ENCODE results near the gene PDXDC1. TPM values are rescaled to one million over a fixed set of nuclear protein-coding genes. Genes with fewer than 3 reads are reported as not detected.
"Not testable (repeated sequence)": the region's sequence is repeated elsewhere in the genome, so short reads cannot be mapped to it uniquely, and the experiment has no call there.

The PDXDC1 gene
- total RNA-seq, 1 experiment from 2014 or later = 40.4 TPM

DNA sequence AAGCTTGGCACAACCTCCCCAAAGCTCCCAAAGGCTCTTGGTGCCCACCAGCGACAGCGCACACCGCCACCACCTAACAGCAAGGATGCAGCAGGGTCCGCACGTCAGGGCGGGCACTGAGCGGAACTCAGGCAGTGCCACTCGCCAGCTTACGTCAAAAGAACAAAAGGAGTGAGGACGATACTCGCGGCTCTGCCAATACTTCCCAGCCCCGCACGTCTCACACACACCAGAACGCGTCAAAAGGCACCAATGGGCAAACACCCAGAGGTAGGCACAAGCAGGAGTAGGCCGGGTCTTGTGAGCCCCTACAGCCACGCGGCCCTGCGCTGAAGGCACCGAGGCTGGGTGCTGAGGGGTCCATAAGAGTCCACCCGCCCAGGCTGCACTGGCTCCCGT, 171.4 kb downstream of the PDXDC1 start:
- not testable (repeated sequence) for DNase-seq (ENCODE audit: extremely low read depth, low read depth)

DNA sequence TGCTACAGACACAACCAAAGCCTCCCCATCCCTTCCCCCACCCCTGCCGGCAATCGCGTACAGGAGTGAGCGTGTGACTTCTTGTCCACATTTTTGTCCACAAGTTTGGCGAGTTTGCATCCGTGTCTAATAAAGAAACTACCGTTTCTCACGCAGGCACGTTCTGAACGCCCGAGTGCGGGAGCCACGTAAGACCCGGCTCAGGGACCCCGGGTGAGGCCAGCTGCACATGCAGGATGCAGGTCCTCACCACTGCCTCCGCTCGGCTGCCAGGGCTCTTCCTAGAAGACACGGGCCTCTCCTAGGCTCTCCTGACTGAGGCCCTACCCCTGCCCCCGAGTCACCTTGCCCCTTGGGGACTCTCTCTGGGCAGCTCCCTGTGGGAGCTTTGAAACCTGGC, 174.0 kb downstream of the PDXDC1 start:
- DNase-seq (ENCODE audit: extremely low read depth, low read depth) = not testable (repeated sequence)

DNA sequence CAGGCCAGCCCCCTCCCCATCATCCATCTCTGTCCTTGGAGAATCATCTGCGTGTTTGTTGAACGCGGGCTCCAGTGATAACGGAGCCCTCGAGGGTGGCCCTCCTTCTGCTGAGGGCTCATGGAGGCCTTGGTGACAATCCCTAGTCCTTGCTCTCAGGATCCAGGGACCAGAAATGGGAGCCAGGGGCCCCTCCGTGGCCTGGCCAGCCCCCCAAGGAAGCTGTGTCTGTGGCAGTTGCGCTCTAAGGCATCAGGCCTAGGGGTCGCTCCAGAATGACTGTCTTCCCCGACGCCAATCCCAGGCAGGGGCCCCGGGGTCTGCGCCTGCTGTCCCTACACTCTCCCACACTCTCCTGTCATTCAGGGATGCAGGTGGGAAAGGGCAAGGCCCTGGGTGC, 174.4 kb downstream of the PDXDC1 start:
- not testable (repeated sequence) for DNase-seq (ENCODE audit: extremely low read depth, low read depth)

DNA sequence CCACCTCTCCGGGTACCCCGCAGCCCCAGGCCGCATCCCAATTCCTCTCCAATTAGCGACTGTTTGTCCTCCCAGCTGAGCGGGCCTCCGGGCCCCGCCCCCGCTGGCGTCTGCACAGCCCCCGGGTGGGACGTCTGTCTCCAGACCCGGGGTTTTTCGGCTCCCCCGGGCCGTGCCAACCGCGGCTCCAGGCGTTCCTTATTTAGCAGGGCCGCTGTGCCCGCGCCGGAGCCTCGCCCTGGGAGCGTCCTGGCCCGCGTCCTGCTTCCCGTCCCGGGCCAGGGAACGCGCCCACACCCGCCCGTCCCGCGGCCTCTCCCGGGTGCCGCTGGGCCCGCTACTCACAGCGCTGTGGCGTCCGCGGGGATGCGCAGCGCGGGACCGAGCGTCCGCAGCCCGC, 179.2 kb downstream of the PDXDC1 start:
- not testable (repeated sequence) for DNase-seq (ENCODE audit: extremely low read depth, low read depth)

DNA sequence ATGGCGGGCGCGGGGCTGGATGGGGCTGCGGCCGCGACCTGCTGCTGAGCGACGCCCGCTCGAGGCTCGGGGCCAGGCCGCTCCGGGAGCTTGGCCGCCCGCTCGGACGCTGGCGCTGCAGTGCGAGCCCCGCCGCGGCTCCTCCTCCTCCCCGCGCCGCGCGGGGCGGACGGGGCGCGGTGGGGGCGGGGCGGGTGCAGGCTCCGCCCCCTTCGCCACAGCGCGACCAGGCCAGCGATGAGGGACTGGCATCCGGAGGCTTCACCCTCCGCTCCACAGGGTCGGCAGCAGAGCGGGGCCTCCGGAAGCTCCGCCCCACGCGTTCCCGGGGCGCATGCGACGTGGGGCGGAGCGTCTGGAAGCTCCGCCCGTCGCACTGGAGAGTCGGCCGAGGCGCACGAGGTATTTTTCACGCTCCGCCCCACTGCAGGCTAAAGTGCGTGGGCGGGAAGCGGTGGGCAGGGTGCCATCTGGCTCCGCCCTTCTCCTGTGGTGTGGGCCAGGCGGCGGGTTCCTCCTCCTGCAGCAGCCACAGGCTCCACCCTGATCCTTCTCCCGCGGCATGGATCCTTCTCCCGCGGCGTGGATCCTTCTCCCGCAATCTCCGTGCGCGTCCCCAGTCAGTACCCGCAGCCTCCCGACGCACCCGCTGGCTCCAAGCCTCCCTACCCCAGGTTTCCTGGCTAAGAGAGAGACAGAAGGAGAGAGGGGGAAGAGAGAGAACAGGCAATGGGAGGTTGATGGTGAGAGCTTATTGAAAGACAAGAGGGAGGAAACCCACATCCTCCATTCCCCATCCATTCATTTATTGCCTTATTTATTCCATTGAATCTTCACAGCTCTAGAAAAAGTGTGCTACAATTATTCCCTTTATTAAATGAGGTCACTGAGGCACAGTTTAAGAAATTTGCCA, 180.1 kb downstream of the PDXDC1 start:
- peak; percentile 85 for DNase-seq (ENCODE audit: extremely low read depth, low read depth)

DNA sequence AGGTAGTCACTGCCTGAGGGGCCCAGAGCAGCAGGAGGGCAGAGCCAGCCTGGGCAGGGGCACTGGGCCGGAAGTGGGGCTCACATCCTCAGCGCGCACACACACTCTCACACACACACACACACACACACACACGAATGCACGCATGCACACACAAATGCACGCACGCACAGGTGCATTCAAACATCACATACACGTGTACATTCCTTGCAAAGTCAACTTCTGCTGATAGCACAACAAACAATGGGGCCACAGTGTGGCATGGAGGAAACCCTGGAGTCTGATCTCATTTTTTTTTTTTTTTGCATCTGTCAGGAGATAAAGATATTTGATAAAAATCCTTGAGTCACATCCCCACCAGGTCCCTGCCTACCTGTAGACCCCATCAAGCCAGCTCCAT, 182.8 kb downstream of the PDXDC1 start:
- not testable (repeated sequence) for DNase-seq (ENCODE audit: extremely low read depth, low read depth)

DNA sequence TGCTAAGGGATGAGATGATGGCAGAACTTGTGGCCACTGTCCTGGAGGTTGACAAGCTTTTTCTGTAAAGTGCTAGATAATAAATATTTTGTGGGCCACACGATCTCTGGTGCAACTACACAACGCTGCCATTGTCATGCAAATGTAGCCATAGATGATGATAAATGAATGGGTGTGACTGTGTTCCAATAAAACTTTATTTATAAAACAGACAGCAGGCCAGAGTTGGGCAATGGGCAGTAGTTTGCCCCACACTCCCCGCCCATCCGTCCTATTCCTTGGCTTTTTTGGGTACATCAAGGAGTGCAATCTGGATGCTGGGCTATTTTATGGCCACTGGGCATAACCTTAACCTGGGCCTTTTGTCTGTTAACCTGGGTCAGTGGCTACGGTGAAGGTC, 184.8 kb downstream of the PDXDC1 start:
- not testable (repeated sequence) for DNase-seq (ENCODE audit: extremely low read depth, low read depth)

DNA sequence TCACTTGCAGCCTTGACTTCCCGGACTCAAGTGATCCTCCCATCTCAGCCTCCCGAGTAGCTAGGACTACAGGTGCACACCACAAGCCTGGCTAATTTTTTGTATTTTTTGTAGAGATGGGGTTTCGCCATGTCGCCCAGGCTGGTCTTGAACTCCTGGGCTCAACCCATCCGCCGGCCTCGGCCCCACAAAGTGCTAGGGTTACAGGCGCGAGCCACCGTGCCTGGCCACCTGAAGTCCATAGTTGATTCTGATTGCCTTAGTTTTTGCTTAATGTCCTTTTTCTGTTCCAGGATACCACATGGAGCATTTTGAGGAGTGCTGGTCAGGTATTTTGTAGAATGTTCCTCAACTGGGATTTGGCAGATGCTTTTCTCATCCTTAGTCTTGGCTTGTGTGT, 185.7 kb downstream of the PDXDC1 start:
- not testable (repeated sequence) for DNase-seq (ENCODE audit: extremely low read depth, low read depth)

DNA sequence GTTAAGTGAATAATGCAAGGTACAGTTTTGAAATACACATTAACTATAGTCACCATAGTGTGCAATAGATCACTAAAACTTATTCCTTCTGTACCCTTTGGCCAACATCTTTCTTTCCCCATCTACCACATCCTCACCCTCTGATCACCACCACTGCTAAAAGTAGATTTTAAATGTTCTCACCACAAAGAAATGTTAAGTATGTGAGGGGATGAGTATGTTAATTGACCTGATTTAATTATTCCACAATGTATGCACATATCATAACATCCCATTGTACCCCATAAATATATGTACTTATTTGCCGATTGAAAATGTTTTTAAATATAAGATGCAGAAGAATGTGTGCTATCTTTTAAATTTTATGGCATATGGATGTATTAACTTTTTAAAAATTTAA, 188.2 kb downstream of the PDXDC1 start:
- not testable (repeated sequence) for DNase-seq (ENCODE audit: extremely low read depth, low read depth)

DNA sequence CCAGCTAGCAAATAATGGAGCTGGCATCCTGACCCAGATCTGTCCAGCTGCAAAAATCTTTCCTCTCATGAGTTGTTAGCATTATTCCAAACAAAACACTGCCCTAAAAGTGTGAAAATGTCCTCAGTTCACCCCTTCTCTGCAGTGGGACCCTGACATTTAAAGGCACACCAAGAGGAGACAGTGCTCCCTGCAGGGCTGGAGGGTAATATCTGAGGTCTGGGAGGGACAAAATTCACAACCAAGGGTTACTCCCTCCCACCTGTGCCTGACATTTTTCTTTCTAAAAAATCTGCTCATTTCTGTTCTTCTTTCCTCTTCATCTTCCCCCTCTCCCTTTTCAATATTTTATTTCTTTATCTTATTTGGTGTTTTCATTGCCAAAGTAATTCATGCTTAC, 191.4 kb downstream of the PDXDC1 start:
- not testable (repeated sequence) for DNase-seq (ENCODE audit: extremely low read depth, low read depth)

DNA sequence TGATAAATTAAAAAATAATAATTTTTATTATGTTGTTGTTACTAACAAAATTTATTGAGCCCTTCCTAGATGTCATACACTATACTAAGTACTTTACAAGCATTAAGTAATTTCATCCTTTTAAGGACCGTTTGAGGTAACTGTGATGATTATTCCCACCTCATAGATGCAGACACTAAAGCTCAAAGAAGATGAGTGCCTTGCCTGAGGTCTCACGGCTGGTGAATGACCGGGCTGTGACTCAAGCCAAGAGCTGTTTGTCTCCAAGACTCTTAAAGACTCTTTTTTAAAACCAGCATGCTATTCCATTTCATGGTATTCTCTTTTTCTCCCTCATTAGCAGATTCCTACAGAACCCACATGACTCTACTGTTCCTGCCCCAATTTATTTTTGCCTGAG, 193.5 kb downstream of the PDXDC1 start:
- not testable (repeated sequence) for DNase-seq (ENCODE audit: extremely low read depth, low read depth)

DNA sequence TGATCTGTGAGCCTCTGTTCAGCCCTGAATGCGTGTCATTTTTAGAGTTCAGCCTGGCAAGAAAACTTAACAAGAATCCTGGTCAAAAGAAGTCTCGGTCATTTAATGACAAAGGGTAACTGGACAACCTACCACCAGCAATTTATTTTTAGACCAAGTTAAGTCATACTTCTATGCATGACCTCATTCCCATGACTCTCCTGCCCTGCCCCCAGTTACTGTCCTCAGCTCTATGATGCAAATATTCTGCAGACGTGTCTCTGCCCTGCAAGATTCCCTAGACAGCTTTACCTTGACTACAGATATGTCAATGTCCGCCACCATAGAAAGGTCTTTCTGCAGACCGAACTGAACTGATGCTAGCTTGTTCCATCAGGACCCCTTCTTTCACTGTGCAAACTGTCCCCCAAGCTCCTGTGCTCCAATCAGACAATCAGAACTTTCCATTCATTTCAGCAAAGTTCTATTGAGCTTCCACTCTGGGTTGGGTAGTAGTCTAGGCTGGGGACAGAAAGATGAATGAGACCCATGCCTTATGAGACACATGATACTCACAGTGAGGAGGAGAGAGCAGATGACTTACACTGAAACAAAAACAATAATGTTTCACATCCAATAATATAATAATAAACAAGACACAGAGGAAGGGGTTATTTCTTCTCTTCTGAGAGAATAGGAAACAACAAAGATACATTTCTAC, 194.3 kb downstream of the PDXDC1 start:
- DNase-seq (ENCODE audit: extremely low read depth, low read depth) = not testable (repeated sequence)

DNA sequence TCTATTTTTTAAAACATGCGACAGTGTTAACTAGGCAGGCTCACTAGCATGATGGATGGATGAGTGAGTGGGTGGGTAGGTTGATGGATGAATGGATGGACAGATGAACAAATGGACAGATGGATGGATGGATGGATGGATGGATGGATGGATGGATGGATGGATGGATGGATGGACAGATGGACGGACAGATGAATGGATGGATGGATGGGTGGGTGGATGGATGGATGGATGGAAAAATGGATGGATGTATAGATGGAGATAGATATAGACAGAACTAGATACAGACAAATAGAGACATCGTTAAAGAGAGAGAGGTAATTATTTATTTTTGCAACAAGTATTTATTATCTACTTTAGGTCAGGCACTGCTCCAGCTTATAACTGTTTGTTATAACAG, 205.1 kb downstream of the PDXDC1 start:
- not testable (repeated sequence) for DNase-seq (ENCODE audit: extremely low read depth, low read depth)

DNA sequence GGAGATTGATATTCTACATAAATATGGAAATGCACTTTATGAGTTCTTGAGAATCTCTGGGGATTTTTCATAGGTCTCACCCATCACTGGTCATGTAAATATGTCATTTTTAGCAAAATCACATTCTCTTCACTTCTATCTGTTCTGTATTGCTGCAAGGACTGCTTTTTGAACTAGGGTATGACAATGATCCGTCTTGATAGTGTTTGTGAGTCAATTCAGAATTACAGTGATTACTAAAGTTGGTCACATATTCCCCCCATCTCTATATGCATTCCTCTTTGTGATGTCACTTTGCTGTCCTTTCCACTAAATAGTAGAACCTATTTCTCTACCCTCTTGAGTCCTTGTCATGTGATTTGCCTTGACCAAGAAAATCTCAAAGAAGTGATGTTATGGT, 206.1 kb downstream of the PDXDC1 start:
- not testable (repeated sequence) for DNase-seq (ENCODE audit: extremely low read depth, low read depth)

DNA sequence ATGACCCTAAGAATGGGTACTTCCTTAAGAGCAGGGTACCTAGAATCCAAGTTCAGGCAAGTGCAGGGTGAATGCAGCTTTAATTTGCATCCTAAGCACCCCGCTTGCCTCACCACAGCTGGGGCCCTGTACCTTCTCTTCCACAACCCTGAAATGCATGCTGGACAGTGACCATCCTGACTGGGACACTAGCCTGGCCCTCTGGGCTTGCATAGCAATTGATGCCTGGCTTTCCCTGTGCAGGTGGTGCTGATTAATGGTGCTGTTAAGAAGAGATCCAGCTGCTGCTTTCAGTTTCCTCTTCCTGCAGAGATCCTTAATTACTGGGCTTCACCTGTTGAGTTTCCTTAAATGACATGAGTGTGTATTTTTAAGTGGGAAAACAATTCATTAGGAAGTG, 209.2 kb downstream of the PDXDC1 start:
- not testable (repeated sequence) for DNase-seq (ENCODE audit: extremely low read depth, low read depth)

Small RNAs within 50 kb of the gene (small RNA-seq; reads per million reads assigned to genes)
- gene AC138932.4 (0 reads per million in 2 experiments), gene MIR1972-1 (0 reads per million in 2 experiments), gene MIR3180-4 (0 reads per million in 2 experiments), gene MIR6511A1 (0 reads per million in 2 experiments), gene MIR6770-1 (0 reads per million in 2 experiments), gene RF00019 (0 reads per million in 2 experiments)

Other genes with a start within 250 kb of the PDXDC1 start
- 2.7 and 3.7 TPM in 2 replicates for gene NPIPA2, start 232.5 kb upstream of the PDXDC1 start, total RNA-seq (2014; rRNA removed; shearing (Covaris generic))
- 127 and 136 TPM in 2 replicates for gene NOMO1, start 141.3 kb upstream of the PDXDC1 start, total RNA-seq (2014; rRNA removed; shearing (Covaris generic))
- gene NPIPA1, start 37.6 kb upstream of the PDXDC1 start, total RNA-seq (2014; rRNA removed; shearing (Covaris generic)) = 50.9 and 74.7 TPM in 2 replicates
- gene NTAN1, start 81.0 kb downstream of the PDXDC1 start, total RNA-seq (2014; rRNA removed; shearing (Covaris generic)) = 16.8 and 18.8 TPM in 2 replicates
- 62.1 and 63.2 TPM in 2 replicates for gene RRN3, start 119.2 kb downstream of the PDXDC1 start, total RNA-seq (2014; rRNA removed; shearing (Covaris generic))

All from NCI-H460 (cell line).